CD1c-positive myeloid dendritic cell (primary cell): Measurements from ENCODE around the gene KRT72.

Experiments used
- DNase-seq: peaks from one replicate; pipeline ENCODE4 v3.0.0-alpha.2; 2016; ENCODE audit errors: extremely low spot score

KRT72 gene

GRCh38 chr12:52630008-52630500 is 28.8 kb upstream of the KRT72 start:
- DNase-seq: no peak

GRCh38 chr12:52629281-52630007 is 28.2 kb upstream of the KRT72 start:
- DNase-seq: peak; percentile 71

DNA sequence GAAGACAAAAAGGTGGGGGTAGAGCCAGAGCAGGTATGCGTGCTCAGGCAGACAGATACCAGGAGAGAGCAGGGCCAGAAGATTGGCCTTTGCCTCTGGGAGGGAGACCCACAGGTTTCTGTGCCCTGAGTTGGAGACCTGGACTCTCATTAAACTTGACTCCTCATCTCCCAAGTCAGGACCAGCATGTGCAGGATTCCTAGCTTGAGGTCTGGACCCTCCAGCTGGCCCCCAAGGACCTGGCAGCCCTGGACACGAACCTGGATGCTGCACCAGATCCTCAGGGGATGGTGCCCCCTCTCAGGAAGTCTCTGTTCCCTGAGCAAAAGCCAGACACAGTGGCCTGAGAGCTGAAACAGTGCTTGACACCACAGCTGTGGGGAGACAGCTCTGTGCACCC is 27.6 kb upstream of the KRT72 start:
- no peak for DNase-seq

- no peak for DNase-seq
Measured at GRCh38 chr12:52628111-52628507, 26.8 kb upstream of the KRT72 start.

DNA sequence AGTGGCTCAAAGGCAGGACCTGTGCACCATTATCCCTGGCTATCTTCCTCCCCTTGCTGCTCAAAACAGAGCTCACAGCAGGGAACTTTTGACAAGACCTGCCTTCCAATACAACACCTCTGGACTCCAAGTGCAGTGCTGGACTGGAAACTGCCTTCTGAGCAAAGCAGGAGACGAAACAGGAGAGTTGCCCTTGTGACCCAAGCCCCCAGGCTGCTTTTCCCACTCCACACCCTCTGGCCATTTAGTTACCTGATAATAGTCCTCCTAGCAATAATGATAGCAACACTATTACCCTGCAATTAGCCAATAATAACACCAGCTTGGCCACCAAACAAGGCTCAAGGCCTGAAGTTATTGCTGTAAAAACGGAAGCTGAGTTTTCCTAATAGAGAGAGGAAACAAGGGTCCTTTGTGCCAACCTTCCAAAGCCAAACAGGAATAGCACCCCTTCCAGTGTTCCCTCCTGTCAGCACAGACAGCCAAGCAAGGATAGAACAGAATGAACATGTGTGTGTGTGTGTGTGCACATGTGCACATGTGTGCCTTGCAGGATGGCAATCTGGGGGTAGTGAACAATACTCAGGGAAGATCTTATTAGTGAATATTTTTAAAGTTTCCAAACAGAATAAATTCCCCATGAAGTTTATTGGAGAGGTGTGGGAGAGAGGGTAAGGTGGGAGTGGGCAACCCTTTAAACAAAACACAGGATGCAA is 26.3 kb upstream of the KRT72 start:
- no peak for DNase-seq

DNA sequence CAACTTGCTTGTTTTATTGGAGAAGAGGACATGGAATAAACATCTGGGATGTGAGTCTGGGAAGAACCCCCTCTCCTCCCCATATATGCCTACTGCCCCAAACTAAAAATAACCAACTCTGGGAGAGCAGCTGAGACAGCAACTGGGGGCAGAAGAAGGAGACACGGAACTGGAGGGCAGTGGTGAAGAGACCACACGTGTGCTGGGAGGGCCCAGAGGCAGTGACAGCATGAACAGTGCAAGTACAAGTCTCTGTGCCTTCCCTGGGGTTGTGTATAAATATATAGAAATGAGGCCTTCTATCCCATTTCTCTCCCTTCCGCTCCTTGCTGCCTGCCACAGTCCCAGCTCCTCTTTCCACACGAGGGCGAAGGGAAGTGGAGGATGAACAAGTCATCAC is 21.1 kb upstream of the KRT72 start:
- DNase-seq: no peak

- DNase-seq: no peak
Measured at GRCh38 chr12:52618866-52619265, 17.6 kb upstream of the KRT72 start.

- no peak for DNase-seq
Measured at GRCh38 chr12:52618216-52618615, 17.0 kb upstream of the KRT72 start, which contains the start of gene KRT73. TSS of gene KRT73 (minus strand) at chr12:52618559. CDS start at chr12:52618524, 35 bp downstream.

GRCh38 chr12:52617403-52617785 is 16.1 kb upstream of the KRT72 start:
- DNase-seq: no peak

DNA sequence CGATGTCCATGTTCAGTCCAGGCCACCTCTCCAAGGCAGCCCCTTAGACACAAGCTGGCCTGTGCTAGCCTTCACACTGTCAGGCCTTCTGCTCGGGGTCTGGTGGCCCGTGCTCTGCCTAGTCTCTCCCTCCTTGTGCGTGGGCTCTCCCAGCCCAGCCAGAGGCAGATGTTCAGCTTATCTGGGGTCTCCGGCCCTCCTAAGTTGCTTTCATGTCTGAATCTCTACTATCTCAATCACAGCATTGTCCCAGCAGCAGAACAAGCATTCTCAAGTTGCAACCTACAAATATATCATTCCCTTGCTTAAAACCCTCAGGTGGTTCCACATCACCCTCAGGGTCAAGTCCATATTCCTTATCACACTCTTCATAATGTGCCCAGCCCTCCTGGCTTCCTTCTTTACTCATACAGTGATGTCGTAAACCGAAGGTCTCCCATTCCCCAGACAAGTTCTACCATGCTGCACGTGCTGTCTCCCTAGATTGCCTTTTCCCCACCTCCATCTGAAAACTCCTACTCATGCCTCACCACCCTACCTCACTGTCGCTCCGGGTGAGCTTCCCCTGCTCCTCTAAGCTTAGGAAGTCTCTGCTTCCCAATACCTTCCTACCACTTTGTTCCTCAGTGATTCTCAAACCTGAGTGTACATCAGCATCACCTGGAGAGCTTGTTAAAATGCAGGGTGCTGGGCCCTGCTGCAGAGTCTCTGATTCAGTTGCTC is 15.6 kb upstream of the KRT72 start:
- DNase-seq: no peak

GRCh38 chr12:52615912-52616311 is 14.6 kb upstream of the KRT72 start:
- DNase-seq: no peak

- peak; percentile 66 for DNase-seq
Measured at GRCh38 chr12:52615208-52615868, 14.1 kb upstream of the KRT72 start.

- DNase-seq: peak; percentile 3
Measured at GRCh38 chr12:52614381-52615207, 13.3 kb upstream of the KRT72 start.

GRCh38 chr12:52613384-52614030 is 12.2 kb upstream of the KRT72 start:
- no peak for DNase-seq

DNA sequence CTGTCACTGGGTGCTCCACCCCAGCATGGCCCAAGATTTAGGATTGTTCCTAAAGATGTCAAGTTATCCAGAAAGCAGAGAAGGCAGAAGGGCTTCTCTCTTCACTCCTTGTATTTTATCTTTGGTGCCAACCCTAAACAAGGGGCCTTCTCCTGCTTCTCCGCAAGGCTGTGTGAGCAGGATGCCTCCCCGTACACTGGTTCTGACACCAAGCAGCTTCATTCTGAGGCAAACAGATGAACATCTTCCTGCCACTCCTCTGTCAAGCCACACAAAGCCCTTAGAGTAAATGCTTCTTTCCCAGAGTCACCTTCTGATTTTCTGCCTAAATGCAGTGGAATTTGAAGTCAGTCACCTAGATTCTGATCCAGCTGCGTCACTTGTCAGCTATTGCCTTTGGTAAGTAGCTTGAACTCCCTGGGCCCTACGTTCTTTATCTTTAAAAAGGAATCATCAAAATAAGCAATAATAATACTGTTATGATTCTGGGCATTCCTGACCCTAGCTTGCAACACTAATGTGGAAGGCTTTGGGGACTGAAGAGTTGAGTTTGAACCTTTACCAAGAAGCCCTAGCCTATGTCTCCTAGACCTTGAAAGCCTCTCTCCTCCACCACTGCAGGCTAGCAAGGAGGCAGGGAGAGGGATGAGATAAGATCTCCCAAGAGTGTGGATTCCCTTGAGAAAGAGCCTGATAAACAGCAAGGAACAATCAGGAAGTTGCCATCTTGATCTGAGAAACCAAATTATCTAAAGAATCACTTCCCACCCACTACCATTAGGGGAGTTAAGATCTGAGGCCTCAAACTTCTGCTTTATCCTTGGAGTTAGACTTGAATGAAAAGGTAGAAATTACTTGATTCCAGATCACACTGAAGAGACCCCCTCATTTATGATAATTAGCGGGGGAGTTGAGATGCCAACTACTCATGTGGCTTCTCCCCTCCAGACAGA is 11.4 kb upstream of the KRT72 start:
- peak; percentile 28 for DNase-seq

- DNase-seq: no peak
Measured at GRCh38 chr12:52611080-52611468, 9.8 kb upstream of the KRT72 start.

GRCh38 chr12:52608826-52609630 is 7.8 kb upstream of the KRT72 start:
- DNase-seq: no peak

DNA sequence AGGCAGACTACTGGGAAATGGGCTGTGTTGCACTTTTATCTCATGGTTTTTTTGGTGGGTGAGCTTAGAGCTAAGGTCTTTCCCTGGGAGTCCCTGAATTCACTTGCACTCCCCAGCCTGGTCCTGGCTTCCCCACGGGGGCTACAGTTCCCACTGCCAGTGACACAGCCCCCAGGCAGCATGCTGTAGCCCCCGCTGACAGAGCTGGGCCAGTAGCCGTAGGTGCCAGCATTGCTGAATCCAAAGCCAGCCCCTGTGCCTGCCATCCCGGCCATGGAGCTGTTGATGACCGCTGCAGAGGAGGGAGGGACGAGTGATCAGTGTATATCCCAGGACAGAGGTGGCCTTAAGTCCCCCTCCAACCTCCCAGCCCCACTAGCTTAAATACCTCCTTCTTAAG is 6.9 kb upstream of the KRT72 start:
- DNase-seq: no peak

DNA sequence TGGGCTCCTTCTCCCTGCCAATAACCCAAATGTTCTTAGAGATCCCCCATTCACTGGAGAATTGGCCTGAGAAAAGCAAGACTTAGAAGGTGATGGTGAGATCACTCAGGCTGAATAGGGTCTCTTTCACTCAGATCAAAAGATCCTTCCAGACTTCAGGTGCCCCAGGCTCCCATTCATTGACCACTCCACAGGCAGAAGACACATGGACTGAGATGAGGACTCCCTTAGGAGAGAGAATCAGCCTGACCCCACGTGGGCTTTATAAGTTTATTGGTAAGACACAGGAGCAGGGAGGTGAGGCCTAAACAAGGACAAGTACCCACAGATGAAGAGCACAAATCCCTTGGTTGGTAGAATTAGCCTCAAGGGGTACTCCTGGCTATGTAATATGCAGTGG is 6.1 kb upstream of the KRT72 start:
- DNase-seq: no peak
